Pericardium fibroblast (primary cell): Measurements from ENCODE around the gene CD320. TPM values are rescaled to one million over a fixed set of nuclear protein-coding genes. Genes with fewer than 3 reads are reported as not detected.

ENCODE experiments used
- total RNA-seq: library from RNA; depleted of rRNA; stranded (reverse); fragments of >200 nt; gene quantifications from 2 replicates; pipeline ENCODE4 v1.2.3, GENCODE V29; 2015

Gene CD320
- total RNA-seq = 57.7 and 58.6 TPM in 2 replicates

GRCh38 chr19:8307965-8308866, at the start of gene CD320:
TSS of gene CD320 (minus strand) at chr19:8308358. CDS start at chr19:8308290, 68 bp downstream.

GRCh38 chr19:8342684-8343482, 34.7 kb upstream of the CD320 start, which contains the start of gene KANK3:
TSS of gene KANK3 (minus strand) at chr19:8343262. CDS start at chr19:8337828, 5,434 bp downstream.

GRCh38 chr19:8321067-8321985, 13.2 kb upstream of the CD320 start, which contains the start of the genes NDUFA7 and RPS28:
TSS of gene NDUFA7 (minus strand) at chr19:8321375. CDS start at chr19:8321358, 17 bp downstream.
TSS of gene RPS28 (plus strand) at chr19:8321496. CDS start at chr19:8321531, 35 bp downstream.

Other genes starting within 250 kb of the CD320 start
- not detected in 2 replicates for gene FBN3, start 158.8 kb downstream of the CD320 start, total RNA-seq
- gene CERS4, start 99.0 kb downstream of the CD320 start, total RNA-seq = 21.4 and 37.0 TPM in 2 replicates
- gene NDUFA7, start 13.0 kb upstream of the CD320 start, total RNA-seq = 23.7 and 32.2 TPM in 2 replicates
- gene RPS28, start 13.1 kb upstream of the CD320 start, total RNA-seq = 759 and 791 TPM in 2 replicates
- gene KANK3, start 34.9 kb upstream of the CD320 start, total RNA-seq = 0.12 and 0.68 TPM in 2 replicates
- gene ANGPTL4, start 55.8 kb upstream of the CD320 start, total RNA-seq = 8.4 and 34.0 TPM in 2 replicates
- gene RAB11B, start 82.0 kb upstream of the CD320 start, total RNA-seq = 23.7 and 25.4 TPM in 2 replicates
- gene MARCHF2, start 104.9 kb upstream of the CD320 start, total RNA-seq = 37.5 and 60.3 TPM in 2 replicates
- gene HNRNPM, start 136.6 kb upstream of the CD320 start, total RNA-seq = 53.7 and 56.8 TPM in 2 replicates
- gene PRAM1, start 194.3 kb upstream of the CD320 start, total RNA-seq = not detected in 2 replicates
- gene ZNF414, start 205.8 kb upstream of the CD320 start, total RNA-seq = 9.7 and 27.2 TPM in 2 replicates